Mucosa of rectum (tissue), 2 donors: ENCODE measurements around the gene VAV2.

Experiments used
- H3K27ac ChIP-seq, 2 donors: one replicate each; pipeline ENCODE4 v1.7.0; 2013; ENCODE audit warnings: inconsistent platforms in 2 of 2, low read depth in 2 of 2, low read length in 2 of 2
- H3K27me3 ChIP-seq, 2 donors: one replicate each; pipeline ENCODE4 v1.7.0; 2013; ENCODE audit warnings: low read length in 2 of 2; ENCODE audit not compliant: control insufficient read depth in 2 of 2, insufficient read depth in 2 of 2
- H3K36me3 ChIP-seq, 2 donors: one replicate each; pipeline ENCODE4 v1.7.0; 2013; ENCODE audit warnings: low read length in 2 of 2; ENCODE audit not compliant: control insufficient read depth in 2 of 2, insufficient read depth in 2 of 2
- H3K4me1 ChIP-seq, 2 donors: one replicate each; pipeline ENCODE4 v1.7.0; 2013; ENCODE audit warnings: low read length in 2 of 2, mild to moderate bottlenecking in 1 of 2; ENCODE audit not compliant: control insufficient read depth in 2 of 2, insufficient read depth in 2 of 2
- H3K4me3 ChIP-seq, 2 donors: one replicate each; pipeline ENCODE4 v1.7.0; 2013; ENCODE audit warnings: low read length in 2 of 2
- H3K9ac ChIP-seq, 2 donors: one replicate each; pipeline ENCODE4 v1.7.0; 2013; ENCODE audit warnings: low read length in 2 of 2, low read depth in 1 of 2, mild to moderate bottlenecking in 1 of 2
- H3K9me3 ChIP-seq, 2 donors: one replicate each; pipeline ENCODE4 v1.7.0; 2013; ENCODE audit warnings: low read length in 2 of 2; ENCODE audit not compliant: control insufficient read depth in 2 of 2
- donor health status: healthy.
- donor health status: Normal muscosa, but diverticular disease.

Gene VAV2

GRCh38 chr9:133874659-133875058, 117.5 kb downstream of the VAV2 start:
- Histone ChIP-seq H3K9ac (no peak overlapping the region), H3K4me1 (peaks cover 0 to 3% of the 10 kb centered on the region in 2 donors), H3K36me3 (no peaks in the 10 kb centered on the region), H3K27ac (no peak overlapping the region), H3K9me3 (no peaks in the 10 kb centered on the region), H3K27me3 (no peaks in the 10 kb centered on the region), H3K4me3 (no peak overlapping the region)

GRCh38 chr9:133874060-133874657, 118.0 kb downstream of the VAV2 start:
- Histone ChIP-seq H3K27me3 (no peaks in the 10 kb centered on the region), H3K4me3 (no peak overlapping the region), H3K27ac (no peak overlapping the region), H3K36me3 (no peaks in the 10 kb centered on the region), H3K9me3 (no peaks in the 10 kb centered on the region), H3K4me1 (peaks cover 0 to 3% of the 10 kb centered on the region in 2 donors), H3K9ac (no peak overlapping the region)

GRCh38 chr9:133873461-133873891, 118.6 kb downstream of the VAV2 start:
- Histone ChIP-seq H3K27me3 (no peaks in the 10 kb centered on the region), H3K9ac (no peak overlapping the region), H3K9me3 (no peaks in the 10 kb centered on the region), H3K27ac (no peak overlapping the region), H3K4me1 (peaks cover 0 to 3% of the 10 kb centered on the region in 2 donors), H3K36me3 (no peaks in the 10 kb centered on the region), H3K4me3 (no peak overlapping the region)

GRCh38 chr9:133873009-133873408, 119.1 kb downstream of the VAV2 start:
- Histone ChIP-seq H3K36me3 (no peaks in the 10 kb centered on the region), H3K27ac (no peak overlapping the region), H3K4me3 (no peak overlapping the region), H3K9ac (no peak overlapping the region), H3K27me3 (no peaks in the 10 kb centered on the region), H3K9me3 (no peaks in the 10 kb centered on the region), H3K4me1 (peaks cover 0 to 3% of the 10 kb centered on the region in 2 donors)

- Histone ChIP-seq H3K9ac (no peak overlapping the region), H3K4me3 (no peak overlapping the region), H3K4me1 (peaks cover 0 to 3% of the 10 kb centered on the region in 2 donors), H3K27ac (no peak overlapping the region), H3K27me3 (no peaks in the 10 kb centered on the region), H3K36me3 (no peaks in the 10 kb centered on the region), H3K9me3 (no peaks in the 10 kb centered on the region)
These were observed 121.2 kb downstream of the VAV2 start for GRCh38 chr9:133870598-133871595.

- H3K4me1 ChIP-seq = peaks cover 0 to 3% of the 10 kb centered on the region in 2 donors
- H3K9me3 ChIP-seq = no peaks in the 10 kb centered on the region
- H3K27me3 ChIP-seq = no peaks in the 10 kb centered on the region
- H3K9ac ChIP-seq = no peak overlapping the region
- no peak overlapping the region for H3K4me3 ChIP-seq
- H3K36me3 ChIP-seq = no peaks in the 10 kb centered on the region
- no peak overlapping the region for H3K27ac ChIP-seq
These were observed 122.3 kb downstream of the VAV2 start for GRCh38 chr9:133869674-133870405.

GRCh38 chr9:133868203-133868602, 123.9 kb downstream of the VAV2 start:
- Histone ChIP-seq H3K27ac (no peak overlapping the region), H3K36me3 (no peaks in the 10 kb centered on the region), H3K4me1 (peaks cover 0 to 2% of the 10 kb centered on the region in 2 donors), H3K9ac (no peak overlapping the region), H3K4me3 (no peak overlapping the region), H3K27me3 (no peaks in the 10 kb centered on the region), H3K9me3 (no peaks in the 10 kb centered on the region)

GRCh38 chr9:133866946-133867345, 125.2 kb downstream of the VAV2 start:
- Histone ChIP-seq H3K9me3 (no peaks in the 10 kb centered on the region), H3K36me3 (no peaks in the 10 kb centered on the region), H3K9ac (no peak overlapping the region), H3K27me3 (no peaks in the 10 kb centered on the region), H3K4me1 (peaks cover 0 to 2% of the 10 kb centered on the region in 2 donors), H3K27ac (no peak overlapping the region), H3K4me3 (no peak overlapping the region)

- H3K36me3 ChIP-seq = peaks cover 0 to 6% of the 10 kb centered on the region in 2 donors
- peak overlapping the region in 1 of 2 donors; percentile 75 for H3K27ac ChIP-seq
- no peaks in the 10 kb centered on the region for H3K27me3 ChIP-seq
- H3K4me3 ChIP-seq = no peak overlapping the region
- H3K4me1 ChIP-seq = peaks cover 0 to 2% of the 10 kb centered on the region in 2 donors
- no peak overlapping the region for H3K9ac ChIP-seq
- H3K9me3 ChIP-seq = no peaks in the 10 kb centered on the region
These were observed 128.1 kb downstream of the VAV2 start for GRCh38 chr9:133864011-133864410.

GRCh38 chr9:133863257-133863592, 128.9 kb downstream of the VAV2 start:
- peaks cover 0 to 2% of the 10 kb centered on the region in 2 donors for H3K4me1 ChIP-seq
- H3K9ac ChIP-seq = no peak overlapping the region
- peaks cover 0 to 6% of the 10 kb centered on the region in 2 donors for H3K36me3 ChIP-seq
- H3K9me3 ChIP-seq = no peaks in the 10 kb centered on the region
- H3K4me3 ChIP-seq = no peak overlapping the region
- H3K27me3 ChIP-seq = no peaks in the 10 kb centered on the region
- peak overlapping the region; percentile 51 to 75 for H3K27ac ChIP-seq
